ENCODE measurements around the gene KCTD7.
A peak's percentile ranks its signal among the peaks of the same experiment; 100 is the strongest.
"Not testable (repeated sequence)": the region's sequence is repeated elsewhere in the genome, so short reads cannot be mapped to it uniquely, and the experiment has no call there.

The KCTD7 gene

GRCh38 chr7:66619341-66619948, 9.2 kb upstream of the KCTD7 start:
- not testable (repeated sequence) for DNase-seq

DNA sequence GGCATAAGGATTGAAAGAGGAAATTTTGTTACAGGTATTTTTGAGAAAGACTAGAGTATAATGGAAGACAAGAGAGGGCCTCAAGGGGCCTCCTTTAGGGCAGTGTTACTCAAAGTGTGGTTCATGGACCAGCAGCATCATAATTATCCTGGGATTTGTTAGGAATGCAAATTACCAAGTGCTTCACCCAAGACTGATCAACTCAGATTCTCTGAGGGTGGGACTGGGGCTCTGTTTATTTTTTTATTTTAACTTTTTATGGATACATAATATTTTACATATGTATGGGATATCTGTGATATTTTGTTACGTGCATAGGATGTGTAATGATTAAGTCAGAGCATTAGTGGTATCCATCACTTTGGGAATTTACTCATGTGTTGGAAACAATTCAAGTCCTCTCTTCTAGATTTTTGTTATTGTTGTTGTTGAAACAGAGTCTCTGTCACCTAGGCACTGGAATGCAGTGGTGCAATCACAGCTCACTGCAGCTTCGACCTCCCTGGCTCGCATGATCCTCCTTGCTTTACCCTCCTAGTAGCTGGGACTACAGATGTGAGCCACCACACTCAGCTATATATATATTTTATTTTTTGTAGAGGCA, 2.2 kb upstream of the KCTD7 start:
- no peak for DNase-seq

DNA sequence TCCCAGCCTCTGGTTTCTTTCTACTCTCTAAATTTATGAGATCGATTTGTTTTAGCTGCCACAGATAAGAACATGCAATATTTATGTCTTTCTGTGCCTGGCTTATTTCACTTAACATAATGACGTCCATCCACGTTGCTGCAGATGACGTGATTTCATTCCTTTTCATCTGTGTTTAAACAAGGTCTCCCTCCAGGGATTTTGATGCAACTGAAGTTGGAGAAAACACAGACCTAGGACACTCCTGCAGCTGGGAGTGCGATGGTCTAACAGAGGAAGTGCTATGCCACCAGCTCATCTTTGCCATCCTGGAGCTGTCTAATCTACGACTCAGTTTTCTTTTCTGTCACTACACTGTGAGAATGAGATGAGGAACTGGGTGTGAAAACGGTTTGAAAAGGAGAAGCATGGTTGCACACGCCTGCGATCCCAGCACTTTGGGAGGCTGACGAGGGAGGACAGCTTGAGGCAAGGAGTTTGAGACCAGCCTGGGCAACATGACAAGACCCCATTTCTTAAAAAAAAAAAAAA, 1.5 kb upstream of the KCTD7 start:
- no peak for DNase-seq

GRCh38 chr7:66627881-66628360, 760 bp upstream of the KCTD7 start:
- no peak for DNase-seq

- DNase-seq, result peak; percentile 9
Measured at GRCh38 chr7:66629222-66630062, 761 bp downstream of the KCTD7 start.

DNA sequence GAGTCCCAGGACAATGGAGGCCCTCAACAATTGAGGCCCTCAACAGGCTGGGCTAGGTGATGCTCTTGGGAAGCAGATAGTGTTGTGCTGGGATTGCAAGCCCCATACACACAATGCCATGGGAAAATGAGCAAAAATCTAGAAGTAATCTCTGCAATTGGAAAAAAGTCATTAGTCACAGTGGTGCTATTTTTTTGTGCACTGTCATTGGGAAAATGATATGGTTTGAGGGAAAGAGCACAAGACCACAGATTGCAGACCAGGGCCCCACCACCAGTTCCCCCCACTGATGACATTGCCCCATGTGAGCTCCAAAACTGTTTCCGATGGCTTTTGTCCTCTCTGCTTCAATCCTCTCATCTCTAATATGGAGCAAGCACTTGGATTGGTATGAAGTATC, 1.9 kb downstream of the KCTD7 start:
- no peak for DNase-seq

- DNase-seq, result no peak
Measured at GRCh38 chr7:66631471-66631870, 2.8 kb downstream of the KCTD7 start.

- no peak for DNase-seq
Measured at GRCh38 chr7:66634816-66635215, 6.1 kb downstream of the KCTD7 start.

DNA sequence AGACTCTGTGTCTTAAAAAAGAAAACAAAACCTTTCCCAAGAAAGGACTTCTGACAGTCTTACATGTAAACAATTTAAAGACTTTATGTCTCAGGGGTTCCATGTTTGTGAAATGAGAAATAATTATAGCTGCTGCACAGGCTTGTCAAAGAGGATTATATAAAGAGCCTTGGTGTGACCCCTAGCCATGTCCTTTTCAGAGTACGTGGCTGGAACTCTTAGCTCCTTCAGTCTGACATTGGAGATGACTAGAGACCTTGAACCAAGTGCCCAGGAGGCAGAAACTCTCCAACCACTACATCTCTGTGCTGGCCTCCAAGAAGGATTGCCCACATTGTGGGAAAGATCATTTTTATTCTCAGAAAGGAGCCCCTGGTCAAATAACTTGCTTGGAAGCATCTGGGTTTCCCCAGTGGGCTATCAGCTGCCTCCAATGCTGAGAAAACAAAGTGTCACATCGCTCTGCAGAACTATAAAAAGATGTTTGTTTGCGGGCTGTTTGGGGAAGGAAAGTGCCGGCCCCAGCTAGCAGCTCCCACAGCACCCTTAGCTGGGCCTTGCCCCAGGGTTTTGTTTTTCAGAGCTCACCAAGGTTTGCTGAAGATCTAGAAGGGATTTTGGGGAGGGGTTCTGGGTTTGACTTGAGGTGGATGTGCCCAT, 6.8 kb downstream of the KCTD7 start:
- DNase-seq, result not testable (repeated sequence)

GRCh38 chr7:66635982-66636546, 7.4 kb downstream of the KCTD7 start:
- DNase-seq, result not testable (repeated sequence)

- DNase-seq, result no peak
Measured at GRCh38 chr7:66638309-66639099, 9.8 kb downstream of the KCTD7 start.

DNA sequence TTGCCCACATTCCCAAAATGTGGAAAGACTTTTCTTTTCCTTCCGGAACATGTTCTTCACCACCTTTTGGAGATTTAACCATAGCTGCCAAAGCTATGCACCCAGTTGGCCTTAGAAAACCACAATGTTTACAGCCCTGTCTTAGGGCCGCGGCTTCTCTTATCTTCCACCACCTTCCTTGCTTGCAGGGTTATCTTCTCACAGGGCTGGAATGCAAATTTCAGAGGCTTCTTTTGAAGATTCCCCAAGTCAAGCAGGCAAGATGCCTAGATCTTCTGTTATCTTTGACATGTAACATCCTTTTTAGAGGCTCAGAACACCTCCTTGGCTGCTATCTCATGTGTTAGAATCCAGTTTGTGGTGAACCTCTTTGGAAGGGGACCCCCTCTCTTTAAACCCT, 11.1 kb downstream of the KCTD7 start:
- DNase-seq, result no peak

- DNase-seq, result no peak
Measured at GRCh38 chr7:66640802-66641525, 12.3 kb downstream of the KCTD7 start.

DNA sequence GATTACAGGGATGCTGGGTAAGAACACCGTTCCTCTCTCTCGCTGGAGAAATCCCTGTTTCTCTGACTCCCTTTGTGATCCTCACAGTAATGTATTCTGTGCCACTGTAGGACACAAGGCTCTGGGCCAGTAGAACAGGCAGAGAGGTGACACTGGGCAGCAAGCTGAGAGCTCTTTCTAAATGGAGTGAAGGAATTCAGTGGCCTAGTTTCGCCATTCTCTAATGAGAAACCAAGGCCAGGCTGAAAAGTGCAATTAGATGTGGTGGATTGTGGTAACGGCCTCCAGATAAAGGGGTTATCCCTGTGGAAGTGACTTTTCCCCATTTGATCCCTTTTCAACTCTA, 12.8 kb downstream of the KCTD7 start:
- DNase-seq, result no peak

- no peak for DNase-seq
Measured at GRCh38 chr7:66642186-66642585, 13.5 kb downstream of the KCTD7 start.

DNA sequence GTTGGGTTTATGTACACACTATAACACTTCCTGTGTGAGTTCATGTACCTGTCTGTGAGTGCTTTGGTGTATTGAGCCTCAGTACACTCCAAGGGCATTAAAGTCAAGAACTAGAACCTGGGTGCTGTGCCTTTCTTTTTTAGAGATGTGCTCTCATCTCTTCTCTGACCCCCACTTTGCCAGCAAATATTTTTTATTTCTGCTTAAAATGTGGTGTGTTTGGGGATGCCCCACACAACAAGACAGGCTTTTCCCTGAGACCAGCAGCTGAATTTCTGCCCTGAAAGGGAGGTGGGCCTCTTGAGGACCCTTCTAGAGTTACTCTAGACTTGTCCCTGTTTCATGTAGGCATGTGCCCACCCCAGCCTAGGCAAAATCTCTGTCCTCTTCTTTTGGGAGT, 14.3 kb downstream of the KCTD7 start:
- no peak for DNase-seq

- DNase-seq, result no peak
Measured at GRCh38 chr7:66643395-66643794, 14.7 kb downstream of the KCTD7 start.

- DNase-seq, result not testable (repeated sequence)
Measured at GRCh38 chr7:66651026-66651425, 22.3 kb downstream of the KCTD7 start.

DNA sequence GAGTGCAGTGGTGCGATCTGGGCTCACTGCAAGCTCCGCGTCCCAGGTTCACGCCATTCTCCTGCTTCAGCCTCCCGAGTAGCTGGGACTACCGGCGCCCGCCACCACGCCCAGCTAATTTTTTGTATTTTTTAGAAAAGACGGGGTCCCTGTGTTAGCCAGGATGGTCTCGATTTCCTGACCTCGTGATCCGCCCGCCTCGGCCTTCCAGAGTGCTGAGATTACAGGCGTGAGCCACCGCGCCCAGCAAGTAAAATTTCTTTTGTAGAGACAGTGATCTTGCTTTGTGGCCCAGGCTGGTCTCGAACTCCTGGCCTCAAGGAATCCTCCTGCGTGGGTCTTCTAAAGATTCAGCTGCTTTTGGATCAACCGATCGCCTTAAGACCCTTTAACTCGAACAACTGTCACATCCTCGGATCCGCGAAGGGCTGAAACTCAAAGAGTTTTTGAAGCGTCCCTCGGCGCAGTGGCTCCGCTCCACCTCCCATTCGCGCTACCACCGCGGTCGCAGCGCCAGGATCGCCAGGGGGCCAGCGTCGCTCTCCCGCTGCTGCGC, 25.1 kb downstream of the KCTD7 start:
- not testable (repeated sequence) for DNase-seq

GRCh38 chr7:66654275-66655112, 25.8 kb downstream of the KCTD7 start:
- DNase-seq, result peak; percentile 97
